ENCODE measurements around the gene KIAA1755.

- TF ChIP-seq EZH2phosphoT487 (IDR thresholded peaks at IDR 0.05; ENCODE audit: borderline replicate concordance, low read length) (no peak), CTCF (IDR thresholded peaks at IDR 0.05; ENCODE audit: low read depth, low read length, poor library complexity, severe bottlenecking) (no peak)
These were observed 33.0 kb upstream of the KIAA1755 start for GRCh38 chr20:38293491-38294065.

All from DOHH2 (cell line).